Ishikawa (cell line): ENCODE measurements around the gene MTHFD1.

Experiments
- CEBPB ChIP-seq: IDR thresholded peaks from 2 replicates; pipeline ENCODE4 v1.6.1; 2012
- CREB1 ChIP-seq: IDR thresholded peaks from 2 replicates; pipeline ENCODE4 v1.6.1; 2012; ENCODE audit warnings: low read depth
- EGR1 ChIP-seq: IDR thresholded peaks from 2 replicates; pipeline ENCODE4 v1.6.1; 2012
- EP300 ChIP-seq: IDR thresholded peaks from 2 replicates; pipeline ENCODE4 v1.6.1; 2012; ENCODE audit warnings: borderline replicate concordance
- FOXM1 ChIP-seq: IDR thresholded peaks from 2 replicates; pipeline ENCODE4 v1.6.1; 2012; ENCODE audit warnings: low read depth, borderline replicate concordance
- NFIC ChIP-seq: IDR thresholded peaks from 2 replicates; pipeline ENCODE4 v1.6.1; 2012
- RAD21 ChIP-seq: IDR thresholded peaks from 2 replicates; pipeline ENCODE4 v1.6.1; 2012; ENCODE audit warnings: low read depth
- REST ChIP-seq: IDR thresholded peaks from 2 replicates; pipeline ENCODE4 v1.6.1; 2012; ENCODE audit warnings: low read depth, mild to moderate bottlenecking
- TAF1 ChIP-seq: IDR thresholded peaks from 2 replicates; pipeline ENCODE4 v1.6.1; 2012; ENCODE audit warnings: low read depth, mild to moderate bottlenecking
- TCF12 ChIP-seq: IDR thresholded peaks from 2 replicates; pipeline ENCODE4 v1.6.1; 2012; ENCODE audit warnings: low read depth
- TEAD4 ChIP-seq: IDR thresholded peaks from 2 replicates; pipeline ENCODE4 v1.6.1; 2012
- USF1 ChIP-seq: IDR thresholded peaks from 2 replicates; pipeline ENCODE4 v1.6.1; 2012
- YY1 ChIP-seq: IDR thresholded peaks from 2 replicates; pipeline ENCODE4 v1.6.1; 2012; ENCODE audit warnings: low read depth
- ZBTB7A ChIP-seq: IDR thresholded peaks from 2 replicates; pipeline ENCODE4 v1.6.1; 2012; ENCODE audit warnings: low read depth
- TF ChIP-seq, protein P1 (sequence below): IDR thresholded peaks from 2 replicates; pipeline ENCODE4 v1.6.1; 2012

Gene MTHFD1

GRCh38 chr14:64349741-64350490, 38.2 kb upstream of the MTHFD1 start:
- no peak for TF ChIP-seq CEBPB
- TF ChIP-seq ZBTB7A, result no peak
- TF ChIP-seq EP300, result no peak
- no peak for TF ChIP-seq TAF1
- no peak for TF ChIP-seq NFIC
- TF ChIP-seq TCF12, result no peak
- TF ChIP-seq RAD21, result no peak
- no peak for TF ChIP-seq TEAD4
- TF ChIP-seq EGR1, result no peak
- no peak for TF ChIP-seq YY1
- no peak for TF ChIP-seq FOXM1
- TF ChIP-seq, protein P1, sequence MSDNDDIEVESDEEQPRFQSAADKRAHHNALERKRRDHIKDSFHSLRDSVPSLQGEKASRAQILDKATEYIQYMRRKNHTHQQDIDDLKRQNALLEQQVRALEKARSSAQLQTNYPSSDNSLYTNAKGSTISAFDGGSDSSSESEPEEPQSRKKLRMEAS, result no peak
- no peak for TF ChIP-seq USF1

- TF ChIP-seq EGR1 (no peak), TAF1 (no peak), REST (no peak), CEBPB (no peak), EP300 (no peak), TCF12 (no peak), USF1 (no peak), ZBTB7A (no peak), TEAD4 (no peak), NFIC (no peak), RAD21 (no peak), CREB1 (no peak), YY1 (no peak)
- TF ChIP-seq, protein P1, result no peak
Observed at GRCh38 chr14:64363265-64363846, 24.8 kb upstream of the MTHFD1 start.

DNA sequence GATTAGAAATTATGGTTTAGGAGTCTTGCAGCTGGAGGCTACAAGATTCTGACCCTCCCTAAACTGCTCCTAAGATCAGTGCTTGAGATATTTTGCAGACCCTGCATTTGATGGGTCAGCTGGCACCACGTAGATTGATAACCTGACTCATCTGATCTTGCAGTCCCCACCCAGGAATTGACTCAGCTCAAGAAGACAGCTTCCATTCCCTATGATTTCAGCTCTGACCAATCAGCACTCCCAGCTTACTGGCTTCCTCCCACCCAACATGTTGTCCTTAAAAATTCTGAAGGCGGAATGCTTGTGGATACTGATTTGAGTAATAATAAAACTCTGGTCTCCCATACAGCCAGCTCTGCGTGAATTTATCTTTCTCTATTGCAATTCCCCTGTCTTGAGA, 23.2 kb upstream of the MTHFD1 start:
- TF ChIP-seq REST, result no peak
- TF ChIP-seq USF1, result no peak
- TF ChIP-seq EP300, result no peak
- no peak for TF ChIP-seq RAD21
- no peak for TF ChIP-seq TAF1
- TF ChIP-seq CREB1, result no peak

GRCh38 chr14:64369201-64369600, 19.0 kb upstream of the MTHFD1 start:
- TF ChIP-seq NFIC, result no peak
- no peak for TF ChIP-seq ZBTB7A
- TF ChIP-seq TEAD4, result no peak
- TF ChIP-seq RAD21, result no peak
- TF ChIP-seq FOXM1, result no peak
- no peak for TF ChIP-seq USF1
- no peak for TF ChIP-seq TAF1
- TF ChIP-seq YY1, result no peak
- TF ChIP-seq EGR1, result no peak
- TF ChIP-seq, protein P1, result no peak
- TF ChIP-seq CREB1, result no peak
- no peak for TF ChIP-seq REST
- no peak for TF ChIP-seq TCF12
- TF ChIP-seq CEBPB, result no peak
- TF ChIP-seq EP300, result no peak
